Stimulated activated CD8-positive, alpha-beta memory T cell treated with anti-CD3 and anti-CD28 coated beads, Interleukin-2, amount 100 ng/mL, for 1 hour (primary cell): Measurements from ENCODE around the gene BSN.
A peak's percentile ranks its signal among the peaks of the same experiment; 100 is the strongest.

Experiments used
- DNase-seq, 2 donors: peaks; one replicate each; pipeline ENCODE4 v3.0.0-alpha.2; 2020; ENCODE audit warnings: low read depth in 2 of 2

BSN gene

GRCh38 chr3:49716169-49716568 is 161.9 kb downstream of the BSN start:
- DNase-seq = no peak

- no peak for DNase-seq
Measured at GRCh38 chr3:49716691-49717210, 162.5 kb downstream of the BSN start.

GRCh38 chr3:49717211-49717958 is 163.1 kb downstream of the BSN start:
- no peak for DNase-seq

GRCh38 chr3:49717959-49718857 is 163.9 kb downstream of the BSN start:
- DNase-seq = no peak

GRCh38 chr3:49718858-49719213 is 164.6 kb downstream of the BSN start:
- DNase-seq = no peak

GRCh38 chr3:49719214-49719884 is 165.1 kb downstream of the BSN start, which contains the start of gene AMIGO3:
Gene AMIGO3, minus strand, starts transcription at chr3:49719684. Its CDS starts 219 bp downstream, at chr3:49719465.
- DNase-seq = peak; percentile 77 to 84
